ENCODE results near the gene HMCN1.

DNA sequence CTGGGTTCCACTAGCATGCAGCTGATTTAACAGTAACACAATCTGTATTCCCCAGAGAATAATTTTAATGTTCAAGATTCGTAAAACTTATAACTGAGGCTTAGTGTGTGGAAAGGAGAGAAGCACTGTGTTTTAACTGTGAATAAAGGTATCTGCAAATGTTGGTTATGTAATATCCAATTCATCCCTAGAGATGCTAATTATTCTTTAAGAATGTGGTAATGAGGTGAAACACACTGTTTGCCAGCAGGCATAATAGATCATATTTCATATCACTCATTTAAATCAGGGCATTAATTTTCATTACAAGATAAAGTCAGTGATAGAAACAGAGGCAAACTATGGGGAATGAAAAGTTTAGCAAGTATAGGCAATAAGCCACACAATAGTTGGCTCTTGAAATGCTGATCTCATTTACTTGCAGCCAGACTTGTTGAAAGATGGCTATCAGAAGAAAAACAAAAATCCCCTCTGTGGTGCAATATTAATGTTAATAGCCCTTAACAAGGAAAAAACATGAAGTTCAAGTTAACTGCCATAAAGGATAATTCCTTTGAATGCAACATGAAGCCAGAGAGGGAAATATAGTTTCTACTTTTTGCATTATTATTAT is 33.4 kb downstream of the HMCN1 start:
- TF ChIP-seq, protein P1, sequence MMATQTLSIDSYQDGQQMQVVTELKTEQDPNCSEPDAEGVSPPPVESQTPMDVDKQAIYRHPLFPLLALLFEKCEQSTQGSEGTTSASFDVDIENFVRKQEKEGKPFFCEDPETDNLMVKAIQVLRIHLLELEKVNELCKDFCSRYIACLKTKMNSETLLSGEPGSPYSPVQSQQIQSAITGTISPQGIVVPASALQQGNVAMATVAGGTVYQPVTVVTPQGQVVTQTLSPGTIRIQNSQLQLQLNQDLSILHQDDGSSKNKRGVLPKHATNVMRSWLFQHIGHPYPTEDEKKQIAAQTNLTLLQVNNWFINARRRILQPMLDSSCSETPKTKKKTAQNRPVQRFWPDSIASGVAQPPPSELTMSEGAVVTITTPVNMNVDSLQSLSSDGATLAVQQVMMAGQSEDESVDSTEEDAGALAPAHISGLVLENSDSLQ (IDR thresholded peaks at IDR 0.05) = no peak
- no peak for TF ChIP-seq SUZ12 (IDR thresholded peaks at IDR 0.05)
- no peak for TF ChIP-seq TARDBP (IDR thresholded peaks at IDR 0.05)
- TF ChIP-seq ELF4 (IDR thresholded peaks at IDR 0.05) = no peak
- no peak for TF ChIP-seq FOXK2 (IDR thresholded peaks at IDR 0.05)
- no peak for TF ChIP-seq LEF1 (IDR thresholded peaks at IDR 0.05; ENCODE audit: borderline replicate concordance)
- no peak for TF ChIP-seq HDGF (IDR thresholded peaks at IDR 0.05; ENCODE audit: borderline replicate concordance)
- no peak for TF ChIP-seq L3MBTL2 (conservative IDR thresholded peaks at IDR 0.05)
- TF ChIP-seq ZNF384 (IDR thresholded peaks at IDR 0.05) = no peak
- no peak for TF ChIP-seq CTBP1 (IDR thresholded peaks at IDR 0.05; ENCODE audit: borderline replicate concordance)
- no peak for TF ChIP-seq BHLHE40 (IDR thresholded peaks at IDR 0.05; ENCODE audit: borderline replicate concordance)
- no peak for TF ChIP-seq SP1 (IDR thresholded peaks at IDR 0.05)
